NT2/D1 (cell line): ENCODE data around the gene LYSMD2.

Source experiments
- DNase-seq: peaks from one replicate; pipeline ENCODE4 v3.0.0-alpha.2; 2011; ENCODE audit warnings: low read depth, low spot score
- H3K27me3 ChIP-seq: 2 replicates; pipeline ENCODE4 v1.6.0; 2011; ENCODE audit warnings: mild to moderate bottlenecking; ENCODE audit not compliant: insufficient read length, insufficient read depth
- H3K36me3 ChIP-seq: 2 replicates; pipeline ENCODE4 v1.6.1; 2011; ENCODE audit warnings: mild to moderate bottlenecking, low read length, mixed read lengths; ENCODE audit not compliant: insufficient read depth, insufficient read length
- H3K4me1 ChIP-seq: 2 replicates; pipeline ENCODE4 v1.5.1; 2011; ENCODE audit not compliant: insufficient read depth, insufficient read length
- H3K4me3 ChIP-seq: 2 replicates; pipeline ENCODE4 v1.5.1; 2011; ENCODE audit warnings: low read depth; ENCODE audit not compliant: insufficient read length
- H3K9ac ChIP-seq: 2 replicates; pipeline ENCODE4 v1.6.0; 2011; ENCODE audit warnings: low read depth; ENCODE audit not compliant: insufficient read length
- H3K9me3 ChIP-seq: 2 replicates; pipeline ENCODE4 v1.5.1; 2011; ENCODE audit warnings: mild to moderate bottlenecking, low read length; ENCODE audit not compliant: insufficient read depth
- SUZ12 ChIP-seq: IDR thresholded peaks from 2 replicates; pipeline ENCODE4 v1.6.1; 2011; ENCODE audit not compliant: insufficient read length, insufficient read depth; ENCODE audit errors: extremely low read depth
- YY1 ChIP-seq: IDR thresholded peaks from 2 replicates; pipeline ENCODE4 v1.6.1; 2011; ENCODE audit not compliant: insufficient read length, insufficient read depth
- ZNF274 ChIP-seq: IDR thresholded peaks from 2 replicates; pipeline ENCODE4 v1.6.1; 2011; ENCODE audit warnings: mild to moderate bottlenecking, low read depth, low read length

Gene LYSMD2

GRCh38 chr15:51718219-51718618 lies 19.2 kb downstream of the LYSMD2 start:
- no peaks in the 10 kb centered on the region for H3K27me3 ChIP-seq
- H3K36me3 ChIP-seq, result no peaks in the 10 kb centered on the region
- TF ChIP-seq ZNF274, result no peak
- TF ChIP-seq YY1, result no peak
- TF ChIP-seq SUZ12, result no peak
- no peak overlapping the region for H3K4me3 ChIP-seq
- DNase-seq, result no peak
- H3K9me3 ChIP-seq, result no peaks in the 10 kb centered on the region; the same call in 1 of the 2 replicates
- no peaks in the 10 kb centered on the region for H3K4me1 ChIP-seq
- H3K9ac ChIP-seq, result no peak overlapping the region

DNA sequence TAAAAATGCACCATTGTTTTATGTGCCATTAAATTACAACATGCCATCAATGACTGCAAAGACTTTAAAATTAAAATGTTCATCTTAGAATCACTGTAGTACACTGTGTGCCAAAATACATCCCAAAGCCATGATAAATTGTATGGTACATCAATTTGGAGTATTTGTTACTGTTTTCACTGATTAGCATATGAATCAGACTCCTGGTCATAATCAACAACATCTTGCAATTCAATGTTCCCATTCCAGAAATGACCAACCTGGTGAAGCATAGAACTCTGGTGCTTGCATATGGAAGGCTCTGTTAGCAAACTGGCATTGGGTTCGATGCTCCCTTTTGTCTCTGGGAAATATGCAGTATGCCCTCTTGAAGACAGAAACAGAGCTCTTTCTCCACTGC lies 22.5 kb downstream of the LYSMD2 start:
- Histone ChIP-seq H3K4me3 (no peak overlapping the region), H3K27me3 (no peaks in the 10 kb centered on the region), H3K36me3 (no peaks in the 10 kb centered on the region), H3K9ac (no peak overlapping the region), H3K4me1 (no peaks in the 10 kb centered on the region), H3K9me3 (no peaks in the 10 kb centered on the region)
- DNase-seq, result no peak
- TF ChIP-seq SUZ12 (no peak), YY1 (no peak)

DNA sequence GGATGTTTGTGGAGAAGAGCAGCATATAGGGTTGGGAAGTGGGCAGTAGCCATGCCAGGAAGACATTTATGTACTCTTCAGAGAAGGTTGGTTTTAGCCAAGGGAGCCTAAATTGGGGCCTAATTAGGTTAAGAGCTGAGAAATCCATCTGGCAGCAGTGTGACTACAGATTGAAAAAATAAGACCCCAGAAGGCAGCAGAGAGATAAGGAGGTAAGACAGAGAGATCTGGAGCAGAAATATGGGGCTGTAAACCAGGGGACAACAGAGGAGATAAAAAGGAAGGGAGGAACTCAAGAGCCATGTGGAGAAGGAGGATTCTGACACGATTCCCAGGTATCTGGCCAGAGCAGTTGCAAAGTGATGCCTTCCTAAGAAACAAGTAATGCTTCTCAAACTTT lies 23.3 kb downstream of the LYSMD2 start:
- Histone ChIP-seq H3K36me3 (no peaks in the 10 kb centered on the region), H3K27me3 (no peaks in the 10 kb centered on the region), H3K9ac (no peak overlapping the region), H3K9me3 (no peaks in the 10 kb centered on the region), H3K4me3 (no peak overlapping the region), H3K4me1 (no peaks in the 10 kb centered on the region)
- DNase-seq, result no peak
- no peak for TF ChIP-seq ZNF274
- no peak for TF ChIP-seq SUZ12
- TF ChIP-seq YY1, result no peak

GRCh38 chr15:51709031-51709430 lies 28.4 kb downstream of the LYSMD2 start:
- no peak overlapping the region for H3K9ac ChIP-seq
- TF ChIP-seq YY1, result no peak
- TF ChIP-seq SUZ12, result no peak
- no peak for TF ChIP-seq ZNF274
- H3K4me1 ChIP-seq, result no peaks in the 10 kb centered on the region
- H3K4me3 ChIP-seq, result no peak overlapping the region
- DNase-seq, result no peak
- H3K36me3 ChIP-seq, result no peaks in the 10 kb centered on the region
- H3K27me3 ChIP-seq, result no peaks in the 10 kb centered on the region
- no peaks in the 10 kb centered on the region for H3K9me3 ChIP-seq

DNA sequence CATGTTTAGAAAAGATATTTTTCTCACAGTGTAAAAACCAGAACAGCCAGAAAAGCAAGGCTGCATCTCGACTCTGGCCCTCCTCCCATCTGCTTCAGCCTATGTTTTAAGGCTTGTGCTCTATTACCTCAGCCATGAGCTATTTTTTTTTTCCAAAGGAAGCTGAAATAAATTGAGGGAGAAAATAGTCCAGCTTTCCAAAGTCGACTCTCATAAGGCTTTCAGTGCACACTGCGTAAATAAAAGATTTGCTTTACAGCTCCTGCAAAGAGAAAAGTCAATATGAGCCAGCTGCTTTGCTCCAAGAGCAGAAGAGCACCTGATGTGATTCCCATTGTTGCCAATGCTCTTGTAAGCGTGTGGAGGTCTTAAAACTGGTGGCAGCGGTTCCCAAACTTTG lies 29.4 kb downstream of the LYSMD2 start:
- no peak for DNase-seq
- Histone ChIP-seq H3K9me3 (no peaks in the 10 kb centered on the region), H3K27me3 (no peaks in the 10 kb centered on the region), H3K4me3 (no peak overlapping the region), H3K9ac (no peak overlapping the region), H3K4me1 (no peaks in the 10 kb centered on the region), H3K36me3 (no peaks in the 10 kb centered on the region)
- TF ChIP-seq ZNF274 (no peak), SUZ12 (no peak), YY1 (no peak)

- H3K9me3 ChIP-seq, result no peaks in the 10 kb centered on the region
- no peaks in the 10 kb centered on the region for H3K4me1 ChIP-seq
- no peak overlapping the region for H3K4me3 ChIP-seq
- DNase-seq, result no peak
- H3K9ac ChIP-seq, result no peak overlapping the region
- no peaks in the 10 kb centered on the region for H3K27me3 ChIP-seq
- H3K36me3 ChIP-seq, result no peaks in the 10 kb centered on the region
- TF ChIP-seq SUZ12, result no peak
Measured at GRCh38 chr15:51706926-51707608, 30.4 kb downstream of the LYSMD2 start.

DNA sequence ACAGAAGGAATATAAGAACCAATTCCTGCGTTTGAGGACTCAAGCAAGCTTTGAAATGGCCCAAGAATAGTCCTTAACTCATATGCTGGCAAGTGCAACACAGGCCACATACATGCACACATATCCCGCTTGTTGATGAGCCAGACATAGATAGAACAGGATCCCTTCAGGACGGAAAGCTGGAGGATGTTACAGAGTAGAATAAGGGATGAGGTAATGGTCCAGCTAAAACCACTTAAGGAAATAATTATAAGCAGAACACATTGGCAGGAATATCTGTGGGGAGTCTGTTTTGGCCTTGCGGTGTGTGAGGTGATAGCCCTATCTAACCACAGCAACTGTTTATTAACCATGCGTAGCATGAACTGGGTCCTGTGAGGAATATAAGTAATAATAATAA lies 31.2 kb downstream of the LYSMD2 start:
- TF ChIP-seq ZNF274 (no peak), YY1 (no peak), SUZ12 (no peak)
- H3K9me3 ChIP-seq, result no peaks in the 10 kb centered on the region
- H3K36me3 ChIP-seq, result no peaks in the 10 kb centered on the region
- no peak for DNase-seq
- H3K27me3 ChIP-seq, result no peaks in the 10 kb centered on the region
- H3K4me1 ChIP-seq, result no peaks in the 10 kb centered on the region
- H3K4me3 ChIP-seq, result no peak overlapping the region
- no peak overlapping the region for H3K9ac ChIP-seq

DNA sequence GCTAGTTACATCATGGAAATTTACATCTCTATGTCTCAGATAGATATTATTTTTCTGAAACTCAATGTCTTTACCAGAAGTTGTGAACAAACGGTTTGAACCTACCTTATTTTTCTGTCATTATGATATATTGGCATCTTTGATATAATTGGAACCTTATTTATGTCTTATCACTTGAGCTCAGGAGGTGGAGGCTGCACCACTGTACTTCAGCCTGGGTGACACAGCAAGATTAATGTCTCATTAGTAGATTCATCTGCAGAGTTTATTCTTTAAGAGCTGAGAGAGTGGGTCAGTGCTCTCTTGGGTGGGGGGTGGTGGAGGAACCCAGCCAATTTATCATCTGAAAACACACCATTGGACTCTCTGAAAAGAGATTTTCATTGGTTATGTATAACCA lies 34.7 kb downstream of the LYSMD2 start:
- Histone ChIP-seq H3K4me3 (no peak overlapping the region), H3K36me3 (no peaks in the 10 kb centered on the region), H3K9ac (no peak overlapping the region), H3K4me1 (no peaks in the 10 kb centered on the region), H3K27me3 (no peaks in the 10 kb centered on the region), H3K9me3 (no peaks in the 10 kb centered on the region)
- DNase-seq, result no peak
- TF ChIP-seq YY1 (no peak), ZNF274 (no peak), SUZ12 (no peak)
